Measurements from ENCODE around the gene ANO4.

- TF ChIP-seq POLR2A (IDR thresholded peaks at IDR 0.05) (no peak), CTCF (IDR thresholded peaks at IDR 0.05 in 4 of 5, conservative IDR thresholded peaks at IDR 0.05 in 1 of 5) (no peak)
These were observed 138.0 kb downstream of the ANO4 start for GRCh38 chr12:100932571-100932970.

All from gastrocnemius medialis (tissue), 4 donors.